GM12864 (cell line): ENCODE measurements around the gene BLVRB.

Experiments used
- DNase-seq: peaks from one replicate; pipeline ENCODE4 v3.0.0-alpha.2; 2011; ENCODE audit warnings: low read depth
- H3K4me3 ChIP-seq: 2 replicates; pipeline ENCODE4 v1.5.1; 2011; ENCODE audit warnings: mild to moderate bottlenecking, low read depth, low read length, control low read depth
- TF ChIP-seq, protein P1 (sequence below): IDR thresholded peaks from 2 replicates; pipeline ENCODE4 v1.5.1; 2011; ENCODE audit warnings: low read depth, mild to moderate bottlenecking, moderate library complexity, low read length, control low read depth, inconsistent platforms; ENCODE audit errors: missing control alignments

BLVRB gene

GRCh38 chr19:40400559-40400958 lies 65.0 kb downstream of the BLVRB start:
- TF ChIP-seq, protein P1, sequence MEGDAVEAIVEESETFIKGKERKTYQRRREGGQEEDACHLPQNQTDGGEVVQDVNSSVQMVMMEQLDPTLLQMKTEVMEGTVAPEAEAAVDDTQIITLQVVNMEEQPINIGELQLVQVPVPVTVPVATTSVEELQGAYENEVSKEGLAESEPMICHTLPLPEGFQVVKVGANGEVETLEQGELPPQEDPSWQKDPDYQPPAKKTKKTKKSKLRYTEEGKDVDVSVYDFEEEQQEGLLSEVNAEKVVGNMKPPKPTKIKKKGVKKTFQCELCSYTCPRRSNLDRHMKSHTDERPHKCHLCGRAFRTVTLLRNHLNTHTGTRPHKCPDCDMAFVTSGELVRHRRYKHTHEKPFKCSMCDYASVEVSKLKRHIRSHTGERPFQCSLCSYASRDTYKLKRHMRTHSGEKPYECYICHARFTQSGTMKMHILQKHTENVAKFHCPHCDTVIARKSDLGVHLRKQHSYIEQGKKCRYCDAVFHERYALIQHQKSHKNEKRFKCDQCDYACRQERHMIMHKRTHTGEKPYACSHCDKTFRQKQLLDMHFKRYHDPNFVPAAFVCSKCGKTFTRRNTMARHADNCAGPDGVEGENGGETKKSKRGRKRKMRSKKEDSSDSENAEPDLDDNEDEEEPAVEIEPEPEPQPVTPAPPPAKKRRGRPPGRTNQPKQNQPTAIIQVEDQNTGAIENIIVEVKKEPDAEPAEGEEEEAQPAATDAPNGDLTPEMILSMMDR: no peak
- DNase-seq: no peak

GRCh38 chr19:40398417-40399131 lies 67.0 kb downstream of the BLVRB start:
- TF ChIP-seq, protein P1: no peak
- no peak for DNase-seq
- H3K4me3 ChIP-seq: no peak overlapping the region

More at GRCh38 chr19:40400559-40400958, 65.0 kb downstream of the BLVRB start:
- H3K4me3 ChIP-seq: no peak overlapping the region
